Panc1 (cell line): ENCODE measurements around the gene ZSCAN21. TPM values are rescaled to one million over a fixed set of nuclear protein-coding genes. Genes with fewer than 3 reads are reported as not detected.

Experiments
- ATAC-seq: fragments of 200-7000 bp; cut with Tn5 transposase; 2 replicates; pipeline ENCODE4 v1.9.1; 2020; ENCODE audit warnings: mild to moderate bottlenecking, moderate library complexity
- Bru-seq: library from RNA; stranded (reverse); fragments of 400-500 nt; gene quantifications from one replicate; lab custom pipeline; 2021; lab: Mats Ljungman, UMichigan
- BruChase-seq, 2 experiments: library from RNA; stranded (reverse); fragments of 400-500 nt; gene quantifications; one replicate each; lab custom pipeline; 2021; lab: Mats Ljungman, UMichigan
- BruUV-seq: library from RNA; stranded (reverse); fragments of 400-500 nt; replicated peaks from 2 replicates; lab custom pipeline; 2021; lab: Mats Ljungman, UMichigan
- CTCF ChIA-PET: fragments of 300-600 bp; sonication (Branson Sonifier 250); formaldehyde crosslinking; loops from one replicate; lab custom pipeline; 2022; ENCODE audit warnings: antibody characterized with exemption; lab: Charles Lee
- POLR2A ChIA-PET: fragments of 300-600 bp; sonication (Branson Sonifier 250); formaldehyde crosslinking; loops from one replicate; lab custom pipeline; 2022; ENCODE audit warnings: antibody characterized with exemption; lab: Charles Lee
- DNase-seq: peaks from one replicate; pipeline ENCODE4 v3.0.0-alpha.2; 2010; ENCODE audit warnings: low read depth, low spot score
- H3K27ac ChIP-seq: 2 replicates; pipeline ENCODE4 v1.5.1; 2011; ENCODE audit warnings: mild to moderate bottlenecking, low read length, inconsistent platforms
- H3K27me3 ChIP-seq: fragments of 200-500 bp; sonication (Bioruptor generic); 2 replicates; pipeline ENCODE4 v1.6.0; 2014; ENCODE audit warnings: low read length, inconsistent platforms; ENCODE audit not compliant: control insufficient read depth, insufficient read depth
- H3K36me3 ChIP-seq: fragments of 200-500 bp; sonication (Bioruptor generic); 2 replicates; pipeline ENCODE4 v1.5.1; 2014; ENCODE audit warnings: inconsistent platforms, mild to moderate bottlenecking, low read length, moderate library complexity; ENCODE audit not compliant: control insufficient read depth, insufficient read depth
- H3K4me1 ChIP-seq: 2 replicates; pipeline ENCODE4 v1.5.1; 2011; ENCODE audit warnings: inconsistent platforms, mild to moderate bottlenecking, low read length, moderate library complexity; ENCODE audit not compliant: control insufficient read depth, insufficient read depth
- H3K4me3 ChIP-seq, 2 experiments: 2 replicates each; pipeline ENCODE4 v1.5.1; 2011 to 2012; ENCODE audit warnings: low read depth in 2 of 2, low read length in 2 of 2, mild to moderate bottlenecking in 2 of 2, inconsistent platforms in 1 of 2, moderate library complexity in 1 of 2
- H3K9me3 ChIP-seq: fragments of 200-500 bp; sonication (Bioruptor generic); 2 replicates; pipeline ENCODE4 v1.5.1; 2014; ENCODE audit warnings: low read depth, mild to moderate bottlenecking, inconsistent platforms, low read length, moderate library complexity; ENCODE audit not compliant: control insufficient read depth, insufficient read depth
- CTCF ChIP-seq: fragments of 450-650 bp; IDR thresholded peaks from 2 replicates; pipeline ENCODE4 v1.5.1; 2017; ENCODE audit warnings: mild to moderate bottlenecking
- POLR2AphosphoS5 ChIP-seq: IDR thresholded peaks from 2 replicates; pipeline ENCODE4 v1.6.1; 2012; ENCODE audit warnings: mild to moderate bottlenecking, low read depth, low read length, moderate library complexity
- REST ChIP-seq, 2 experiments: IDR thresholded peaks; 2 replicates each; pipeline ENCODE4 v1.6.1; 2011 to 2012; ENCODE audit warnings: low read depth in 2 of 2, control low read depth in 1 of 2, low read length in 1 of 2, mild to moderate bottlenecking in 1 of 2, moderate library complexity in 1 of 2; ENCODE audit not compliant: insufficient read depth in 1 of 2
- SIN3A ChIP-seq: IDR thresholded peaks from 2 replicates; pipeline ENCODE4 v1.6.1; 2012; ENCODE audit warnings: low read depth, mild to moderate bottlenecking, low read length, moderate library complexity, borderline replicate concordance; ENCODE audit not compliant: insufficient read depth
- TCF7L2 ChIP-seq: IDR thresholded peaks from 2 replicates; pipeline ENCODE4 v1.6.1; 2011; ENCODE audit warnings: mild to moderate bottlenecking, low read depth, low read length, inconsistent platforms
- in situ Hi-C: cut with HindIII; loops from 2 replicates; pipeline ENCODE4 v1.10.0; 2016; ENCODE audit warnings: low sequenced_read_pairs, low pct_unique_long_range_greater_than_20kb
- intact Hi-C: fragments of 100-400 bp; cut with micrococcal nuclease; formaldehyde crosslinking; loops from one replicate; pipeline ENCODE4 v1.10.0; 2022; ENCODE audit not compliant: unreplicated experiment
- long read RNA-seq: library from polyadenylated mRNA; unstranded; transcript quantifications from one replicate; pipeline ENCODE4 v2.0.0, GENCODE V29; 2021; ENCODE audit not compliant: unreplicated experiment
- polyA plus RNA-seq: library from polyadenylated mRNA; unstranded; fragments of >200 nt; gene quantifications from one replicate; pipeline ENCODE4 v1.2.1, GENCODE V29; 2012; ENCODE audit warnings: missing spikeins; ENCODE audit not compliant: insufficient read length
- total RNA-seq: library from RNA; stranded (reverse); gene quantifications from one replicate; pipeline ENCODE4 v1.2.1, GENCODE V29; 2021; ENCODE audit not compliant: unreplicated experiment

ZSCAN21 gene
- total RNA-seq, result 13.4 TPM
- 6.9 TPM for polyA plus RNA-seq
- percentile 66 among the genes with signal in this experiment for Bru-seq, nascent RNA
- BruChase-seq, experiment 1, labeled RNA remaining after a 2-hour chase, result percentile 66 among the genes with signal in this experiment
- BruChase-seq, experiment 2, labeled RNA remaining after a 6-hour chase, result percentile 60 among the genes with signal in this experiment
- long read RNA-seq, transcript ZSCAN21-201 (4 exons, 2,005 nt), result major isoform, 8 of 23 reads
- long read RNA-seq, partial matches to known transcripts, result 2 of 23 reads
- long read RNA-seq, other reads (novel, unspliced or antisense), result 11 of 23 reads

GRCh38 chr7:100049441-100050291 lies at the start of gene ZSCAN21:
Gene ZSCAN21, plus strand, starts transcription at chr7:100049774. Its CDS starts 7,233 bp downstream, at chr7:100057007.
- Histone ChIP-seq H3K36me3 (no peaks in the 10 kb centered on the region; the same call in 1 of the 2 replicates), H3K27me3 (no peaks in the 10 kb centered on the region), H3K4me3 (peak within 1 kb of the TSS; percentile 92 to 99), H3K4me1 (peaks cover 4% of the 10 kb centered on the region), H3K27ac (peak within 1 kb of the TSS; percentile 94), H3K9me3 (no peaks in the 10 kb centered on the region)
- POLR2A ChIA-PET, result interaction anchor here (0.6 kb wide), 2 partner anchors 14 to 1566 kb away, joined by 3 to 4 read pairs; no protein-coding TSS in a partner anchor
- intact Hi-C loops (loop anchor here (10.0 kb wide), 1 partner anchor 135 kb away; the partner anchor contains the start of gene TRIM4), in situ Hi-C loops (no loop called here)
- TF ChIP-seq TCF7L2 (0 out of 2 replicates have a peak, but pooled peaks have one; percentile 43), POLR2AphosphoS5 (peak; percentile 94), CTCF (peak; percentile 49; the same call in 1 of the 2 replicates), REST (IDR thresholded peaks at IDR 0.05; ENCODE audit: insufficient read depth in 1 of 2, low read depth in 2 of 2, low read length in 1 of 2) (0 out of 4 replicates have a peak, but pooled peaks of 1 of the 2 experiments have one; percentile 2), SIN3A (peak; percentile 82; the same call in 1 of the 2 replicates)
- peak; percentile 98 for ATAC-seq
- CTCF ChIA-PET, result interaction anchor here (0.9 kb wide), 1 partner anchor 55 kb away, joined by 4 read pairs; no protein-coding TSS in a partner anchor
- BruUV-seq, result TSS peak; percentile 93
- DNase-seq, result peak; percentile 69

GRCh38 chr7:100000239-100000638 lies 49.3 kb upstream of the ZSCAN21 start:
- DNase-seq (no peak), ATAC-seq (no peak)
- BruUV-seq, result no TSS peak
- in situ Hi-C loops, result no loop called here
- Histone ChIP-seq H3K4me3 (no peak overlapping the region), H3K9me3 (no peaks in the 10 kb centered on the region), H3K27ac (0 out of 2 replicates have a peak overlapping the region, but pooled peaks have one; percentile 7), H3K36me3 (no peaks in the 10 kb centered on the region), H3K27me3 (no peaks in the 10 kb centered on the region), H3K4me1 (peaks cover 14% of the 10 kb centered on the region)
- no peak for TF ChIP-seq TCF7L2
- intact Hi-C loops, result no loop called here
- CTCF ChIA-PET, result no interaction called here
- POLR2A ChIA-PET, result interaction anchor here (0.6 kb wide), 1 partner anchor 53 kb away, joined by 3 read pairs; no protein-coding TSS in a partner anchor
